Fibroblast of lung (primary cell): ENCODE data around the gene DLD. TPM values are rescaled to one million over a fixed set of nuclear protein-coding genes. Genes with fewer than 3 reads are reported as not detected.

ENCODE experiments used
- DNase-seq, 2 donors: peaks; one replicate each; pipeline versions ENCODE4 v3.0.0 to v3.0.0-alpha.2; 2010; ENCODE audit warnings: low read depth in 2 of 2
- H2AFZ ChIP-seq: 2 replicates; pipeline ENCODE4 v1.5.1; 2012; ENCODE audit warnings: low read length, control low read depth, inconsistent platforms
- H3K27ac ChIP-seq: 2 replicates; pipeline ENCODE4 v1.5.1; 2011; ENCODE audit warnings: low read length, control low read depth; ENCODE audit not compliant: insufficient read depth
- H3K27me3 ChIP-seq: 2 replicates; pipeline ENCODE4 v1.5.1; 2011; ENCODE audit warnings: mild to moderate bottlenecking, low read length; ENCODE audit not compliant: control insufficient read depth, insufficient read depth
- H3K36me3 ChIP-seq: 2 replicates; pipeline ENCODE4 v1.5.1; 2011; ENCODE audit warnings: low read length; ENCODE audit not compliant: control insufficient read depth, insufficient read depth
- H3K4me1 ChIP-seq: 2 replicates; pipeline ENCODE4 v1.5.1; 2011; ENCODE audit warnings: low read length; ENCODE audit not compliant: control insufficient read depth, insufficient read depth; ENCODE audit errors: extremely low read depth
- H3K4me2 ChIP-seq: 2 replicates; pipeline ENCODE4 v1.5.1; 2011; ENCODE audit warnings: low read length, control low read depth; ENCODE audit not compliant: insufficient read depth; ENCODE audit errors: extremely low read depth
- H3K4me3 ChIP-seq, 4 experiments: fragments of 200-600 bp in 1 of 4; sonication (generic) in 1 of 4; replicated peaks in 1 of 4; 2 replicates each; pipeline ENCODE4 v1.5.1; 2011 to 2016; ENCODE audit warnings: low read length in 4 of 4, low read depth in 3 of 4, mild to moderate bottlenecking in 3 of 4, control low read depth in 2 of 4, inconsistent platforms in 1 of 4, mixed read lengths in 1 of 4; ENCODE audit not compliant: insufficient read depth in 1 of 4; ENCODE audit errors: control extremely low read depth in 1 of 4
- H3K79me2 ChIP-seq: 2 replicates; pipeline ENCODE4 v1.5.1; 2012; ENCODE audit warnings: mild to moderate bottlenecking, low read length, inconsistent platforms; ENCODE audit not compliant: control insufficient read depth, insufficient read depth
- H3K9ac ChIP-seq: 2 replicates; pipeline ENCODE4 v1.5.1; 2011; ENCODE audit warnings: mild to moderate bottlenecking, low read length, control low read depth; ENCODE audit not compliant: insufficient read depth
- H3K9me3 ChIP-seq: 2 replicates; pipeline ENCODE4 v1.5.1; 2012; ENCODE audit warnings: low read depth, low read length; ENCODE audit not compliant: control insufficient read depth, insufficient read depth
- H4K20me1 ChIP-seq: 2 replicates; pipeline ENCODE4 v1.5.1; 2011; ENCODE audit warnings: low read length; ENCODE audit not compliant: control insufficient read depth, insufficient read depth; ENCODE audit errors: extremely low read depth
- CTCF ChIP-seq, 2 donors: IDR thresholded peaks in 1 of 2; conservative IDR thresholded peaks in 1 of 2; 1 replicate in 1 of 2; 2 replicates in 1 of 2; pipeline ENCODE4 v1.5.1; 2011 to 2012; ENCODE audit warnings: low read length in 2 of 2, control low read depth in 1 of 2, inconsistent platforms in 1 of 2, low read depth in 1 of 2, mild to moderate bottlenecking in 1 of 2
- EZH2 ChIP-seq: IDR thresholded peaks from 2 replicates; pipeline ENCODE4 v1.5.1; 2012; ENCODE audit warnings: low read length, control low read depth, mild to moderate bottlenecking; ENCODE audit errors: missing control alignments
- polyA plus RNA-seq, 2 donors: library from polyadenylated mRNA; depleted of rRNA in 1 of 2; stranded (reverse) in 1 of 2; unstranded in 1 of 2; fragments of >200 nt; gene quantifications; 2 replicates each; pipeline ENCODE4 v1.2.1, GENCODE V29; 2011 to 2012; ENCODE audit warnings: missing spikeins in 1 of 2
- total RNA-seq: library from RNA; depleted of rRNA; stranded (reverse); fragments of >200 nt; gene quantifications from 2 replicates; pipeline ENCODE4 v1.2.1, GENCODE V29; 2014

DLD gene
- total and polyA plus RNA-seq, 2 donors (not counting 1 experiment from before 2014, with no cell fraction given) = 48.6 to 160 TPM

GRCh38 chr7:107957436-107957835 is 66.5 kb downstream of the DLD start:
- Histone ChIP-seq H2AFZ (no peak overlapping the region), H3K27me3 (no peaks in the 10 kb centered on the region), H4K20me1 (no peaks in the 10 kb centered on the region), H3K9me3 (no peaks in the 10 kb centered on the region), H3K4me1 (peaks cover 35% of the 10 kb centered on the region), H3K79me2 (no peaks in the 10 kb centered on the region), H3K27ac (no peak overlapping the region), H3K9ac (no peak overlapping the region), H3K4me2 (no peak overlapping the region), H3K36me3 (peaks cover 47% of the 10 kb centered on the region), H3K4me3 (no peak overlapping the region)
- DNase-seq = no peak
- TF ChIP-seq CTCF (conservative IDR thresholded peaks at IDR 0.05 in 1 of 2, IDR thresholded peaks at IDR 0.05 in 1 of 2; ENCODE audit: low read depth in 1 of 2, low read length in 2 of 2) (no peak), EZH2 (no peak)

DNA sequence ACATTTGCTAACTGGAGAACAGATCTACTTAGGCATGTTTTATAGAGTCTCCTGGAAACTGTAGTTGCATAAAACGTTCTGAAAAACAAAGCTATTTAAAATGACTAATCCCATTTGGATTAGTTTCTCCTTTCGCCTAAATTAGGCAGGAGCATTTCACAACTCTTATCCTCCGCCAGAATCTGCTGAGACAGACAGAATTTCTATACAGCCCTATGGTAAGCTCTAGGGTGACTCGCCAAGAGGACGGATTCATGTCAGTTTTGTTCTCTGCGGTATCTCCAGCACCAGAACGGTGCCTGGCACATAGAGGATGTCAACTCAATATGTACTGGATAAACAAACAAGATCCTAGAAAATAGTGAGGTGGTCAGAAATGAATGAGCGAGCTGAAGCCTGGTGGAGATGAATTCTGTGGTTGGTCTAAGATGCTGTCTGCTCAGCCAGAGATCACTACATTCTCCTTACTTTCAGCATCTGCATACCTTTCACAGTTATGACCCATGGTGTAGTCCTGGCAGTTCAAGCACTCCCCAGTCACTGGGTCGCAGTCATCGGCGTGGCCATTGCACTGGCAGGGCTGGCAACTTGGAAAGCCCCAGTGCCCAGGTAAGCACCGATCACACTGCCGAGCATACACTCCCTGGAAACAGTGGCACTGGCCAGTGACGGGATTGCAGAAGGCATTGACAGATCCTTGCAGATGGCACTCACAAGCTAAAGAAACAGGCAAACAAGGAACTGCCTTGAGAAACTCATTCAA is 68.0 kb downstream of the DLD start:
- Histone ChIP-seq H3K4me1 (peaks cover 20% of the 10 kb centered on the region), H3K4me2 (no peak overlapping the region), H4K20me1 (no peaks in the 10 kb centered on the region), H3K4me3 (no peak overlapping the region), H2AFZ (no peak overlapping the region), H3K36me3 (peaks cover 45% of the 10 kb centered on the region), H3K9me3 (no peaks in the 10 kb centered on the region), H3K9ac (no peak overlapping the region), H3K27ac (peak overlapping the region; percentile 26), H3K27me3 (no peaks in the 10 kb centered on the region), H3K79me2 (no peaks in the 10 kb centered on the region)
- no peak for TF ChIP-seq CTCF (conservative IDR thresholded peaks at IDR 0.05 in 1 of 2, IDR thresholded peaks at IDR 0.05 in 1 of 2; ENCODE audit: low read depth in 1 of 2, low read length in 2 of 2)
- TF ChIP-seq EZH2 = no peak
- DNase-seq = peak; percentile 84 to 97

DNA sequence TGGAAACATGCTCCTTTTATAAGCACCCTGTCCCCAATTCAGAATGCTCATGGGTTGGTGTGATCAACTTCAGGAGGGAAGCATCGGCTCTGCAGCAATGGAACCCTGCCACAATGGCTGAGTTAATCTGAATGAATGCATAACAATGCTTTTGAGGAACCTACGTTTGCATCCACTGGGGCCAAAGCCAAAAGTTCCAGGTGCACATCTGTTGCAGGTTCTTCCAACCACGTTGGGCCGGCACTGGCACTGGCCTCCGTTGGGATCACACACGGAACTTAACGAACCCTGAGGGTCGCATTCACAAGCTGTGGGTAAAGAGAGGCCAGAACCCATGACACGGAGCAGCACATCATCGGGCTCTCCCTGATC is 68.5 kb downstream of the DLD start:
- Histone ChIP-seq H3K4me3 (no peak overlapping the region), H3K27me3 (no peaks in the 10 kb centered on the region), H3K36me3 (peaks cover 49% of the 10 kb centered on the region), H3K27ac (no peak overlapping the region), H3K9me3 (no peaks in the 10 kb centered on the region), H4K20me1 (no peaks in the 10 kb centered on the region), H3K4me1 (peaks cover 18% of the 10 kb centered on the region), H3K9ac (no peak overlapping the region), H2AFZ (no peak overlapping the region), H3K79me2 (no peaks in the 10 kb centered on the region), H3K4me2 (no peak overlapping the region)
- TF ChIP-seq CTCF (conservative IDR thresholded peaks at IDR 0.05 in 1 of 2, IDR thresholded peaks at IDR 0.05 in 1 of 2; ENCODE audit: low read depth in 1 of 2, low read length in 2 of 2) = no peak
- no peak for TF ChIP-seq EZH2
- DNase-seq = no peak
